CD14-positive monocyte (primary cell): Measurements from ENCODE around the gene ISCA1. TPM values are rescaled to one million over a fixed set of nuclear protein-coding genes. Genes with fewer than 3 reads are reported as not detected.
A peak's percentile ranks its signal among the peaks of the same experiment; 100 is the strongest.

Source experiments
- DNase-seq, 3 donors: peaks; one replicate each; pipeline ENCODE4 v3.0.0-alpha.2; 2011 to 2022
- H2AFZ ChIP-seq: 2 replicates; pipeline ENCODE4 v1.6.0; 2012; ENCODE audit warnings: mild to moderate bottlenecking, low read depth, low read length, inconsistent platforms; ENCODE audit not compliant: insufficient read depth, poor library complexity, severe bottlenecking
- H3K27ac ChIP-seq, 2 donors: 1 replicate in 1 of 2; 2 replicates in 1 of 2; pipeline ENCODE4 v1.5.1; 2012 to 2013; ENCODE audit warnings: low read length in 2 of 2, control low read depth in 1 of 2, inconsistent platforms in 1 of 2, low read depth in 1 of 2, mild to moderate bottlenecking in 1 of 2
- H3K27me3 ChIP-seq, 2 donors: one replicate each; pipeline versions ENCODE4 v1.6.0 to v1.6.1; 2011 to 2013; ENCODE audit warnings: low read length in 2 of 2; ENCODE audit not compliant: control insufficient read depth in 2 of 2, insufficient read depth in 2 of 2
- H3K36me3 ChIP-seq, 2 donors: replicated peaks in 1 of 2; 1 replicate in 1 of 2; 2 replicates in 1 of 2; pipeline versions ENCODE4 v1.5.1 to v1.6.1; 2012 to 2013; ENCODE audit warnings: low read length in 2 of 2, control low read depth in 1 of 2, inconsistent platforms in 1 of 2, mild to moderate bottlenecking in 1 of 2; ENCODE audit not compliant: insufficient read depth in 2 of 2, control insufficient read depth in 1 of 2
- H3K4me1 ChIP-seq, 2 donors: 1 replicate in 1 of 2; 2 replicates in 1 of 2; pipeline versions ENCODE4 v1.5.1 to v1.6.1; 2012 to 2013; ENCODE audit warnings: low read length in 2 of 2, control low read depth in 1 of 2, inconsistent platforms in 1 of 2, mild to moderate bottlenecking in 1 of 2, moderate library complexity in 1 of 2; ENCODE audit not compliant: insufficient read depth in 2 of 2, control insufficient read depth in 1 of 2
- H3K4me2 ChIP-seq: replicated peaks from 2 replicates; pipeline ENCODE3; 2012; ENCODE audit warnings: low read length, moderate library complexity, mild to moderate bottlenecking; ENCODE audit not compliant: poor library complexity, severe bottlenecking; ENCODE audit errors: extremely low read depth
- H3K4me3 ChIP-seq, 3 experiments: fragments of 200-600 bp in 1 of 3; sonication (generic) in 1 of 3; replicated peaks in 1 of 3; 1 replicate in 2 of 3; 2 replicates in 1 of 3; pipeline ENCODE4 v1.5.1; 2011 to 2013; ENCODE audit warnings: low read length in 3 of 3, mild to moderate bottlenecking in 3 of 3, control low read depth in 2 of 3, low read depth in 2 of 3, inconsistent platforms in 1 of 3, moderate library complexity in 1 of 3
- H3K79me2 ChIP-seq: 2 replicates; pipeline ENCODE4 v1.6.0; 2012; ENCODE audit warnings: mild to moderate bottlenecking, control low read depth, inconsistent platforms, low read length, moderate library complexity; ENCODE audit not compliant: insufficient read depth
- H3K9ac ChIP-seq: 2 replicates; pipeline ENCODE4 v1.6.0; 2017; ENCODE audit warnings: low read length, mild to moderate bottlenecking; ENCODE audit not compliant: insufficient read depth, poor library complexity, severe bottlenecking
- H3K9me3 ChIP-seq, 2 donors: replicated peaks in 1 of 2; 1 replicate in 1 of 2; 2 replicates in 1 of 2; pipeline versions ENCODE4 v1.5.1 to v1.6.1; 2012 to 2013; ENCODE audit warnings: low read length in 2 of 2, control low read depth in 1 of 2; ENCODE audit not compliant: control insufficient read depth in 1 of 2, insufficient read depth in 1 of 2
- H4K20me1 ChIP-seq: 2 replicates; pipeline ENCODE4 v1.6.0; 2012; ENCODE audit warnings: mild to moderate bottlenecking, low read length, control low read depth, moderate library complexity; ENCODE audit not compliant: insufficient read depth
- H3K27ac Mint-ChIP-seq, 7 donors: one replicate each; pipeline ENCODE4 v1.8.0; 2020; ENCODE audit warnings: mild to moderate bottlenecking in 7 of 7, mixed read lengths in 7 of 7, moderate library complexity in 6 of 7, inconsistent platforms in 2 of 7
- H3K27me3 Mint-ChIP-seq, 3 donors: one replicate each; pipeline ENCODE4 v1.8.0; 2021 to 2022; ENCODE audit warnings: low read depth in 3 of 3, mild to moderate bottlenecking in 3 of 3, mixed read lengths in 3 of 3, moderate library complexity in 3 of 3, inconsistent platforms in 1 of 3
- H3K36me3 Mint-ChIP-seq, 2 donors: one replicate each; pipeline ENCODE4 v1.8.0; 2020; ENCODE audit warnings: mixed read lengths in 2 of 2, inconsistent platforms in 1 of 2, mild to moderate bottlenecking in 1 of 2
- H3K4me1 Mint-ChIP-seq: one replicate; pipeline ENCODE4 v1.8.0; 2020; ENCODE audit warnings: mild to moderate bottlenecking, mixed read lengths
- H3K4me3 Mint-ChIP-seq, 2 donors: one replicate each; pipeline ENCODE4 v1.8.0; 2020; ENCODE audit warnings: mild to moderate bottlenecking in 2 of 2, mixed read lengths in 2 of 2, moderate library complexity in 1 of 2
- H3K9me3 Mint-ChIP-seq, 7 donors: one replicate each; pipeline ENCODE4 v1.8.0; 2020 to 2022; ENCODE audit warnings: mixed read lengths in 7 of 7, mild to moderate bottlenecking in 6 of 7, moderate library complexity in 6 of 7, inconsistent platforms in 2 of 7
- CTCF ChIP-seq: fragments of 200-600 bp; IDR thresholded peaks from one replicate; pipeline ENCODE4 v1.8.0; 2022; ENCODE audit warnings: antibody characterized with exemption, mild to moderate bottlenecking
- WGBS: methylation state at CpG from one replicate; pipeline ENCODE4 v1.1.5; 2013; ENCODE audit warnings: missing lambda C conversion rate; ENCODE audit not compliant: insufficient coverage; 5-methylcytosine and 5-hydroxymethylcytosine counted together
- intact Hi-C, 2 donors: fragments of 100-400 bp; cut with micrococcal nuclease; formaldehyde crosslinking; loops; one replicate each; pipeline versions ENCODE4 v1.15.0 to v1.15.1; 2023
- polyA plus RNA-seq, 3 donors: library from polyadenylated mRNA; depleted of rRNA in 1 of 3; unstranded in 2 of 3; stranded (reverse) in 1 of 3; fragments of 300-500 nt in 2 of 3; fragments of >200 nt in 1 of 3; fragmentation: Illumina TruSeq in 2 of 3; gene quantifications; 1 replicate in 2 of 3; 2 replicates in 1 of 3; pipeline ENCODE4 v1.2.3, GENCODE V29; 2012 to 2021

Gene ISCA1
- polyA plus RNA-seq, 3 donors: 13.2 to 46.7 (median 36.9) TPM

GRCh38 chr9:86303316-86303975, 21.1 kb upstream of the ISCA1 start:
- Mint-ChIP-seq H3K4me1 (no peaks in the 10 kb centered on the region), H3K4me3 (no peak overlapping the region), H3K27me3 (no peaks in the 10 kb centered on the region), H3K27ac (peak overlapping the region in 1 of 7 donors; percentile 51), H3K36me3 (peaks cover 84 to 95% of the 10 kb centered on the region in 2 donors), H3K9me3 (peaks cover 0 to 3% (median 0%) of the 10 kb centered on the region in 7 donors)
- no peak for TF ChIP-seq CTCF
- intact Hi-C loops: no loop called here
- no peak overlapping the region for H3K4me2 ChIP-seq
- no peaks in the 10 kb centered on the region for H3K79me2 ChIP-seq
- H3K27ac ChIP-seq: no peak overlapping the region
- H4K20me1 ChIP-seq: peaks cover 97% of the 10 kb centered on the region
- no CpG with 5 or more reads among the region's 4 CpGs for WGBS
- DNase-seq: no peak
- H3K4me1 ChIP-seq: no peaks in the 10 kb centered on the region
- no peaks in the 10 kb centered on the region for H3K9me3 ChIP-seq
- H3K27me3 ChIP-seq: no peaks in the 10 kb centered on the region
- no peak overlapping the region for H3K9ac ChIP-seq
- H3K36me3 ChIP-seq: peaks cover 100% of the 10 kb centered on the region in 2 donors
- H3K4me3 ChIP-seq: no peak overlapping the region
- H2AFZ ChIP-seq: no peak overlapping the region

- Histone ChIP-seq H3K4me3 (no peak overlapping the region), H3K9me3 (no peaks in the 10 kb centered on the region), H3K79me2 (no peaks in the 10 kb centered on the region), H3K27ac (no peak overlapping the region), H4K20me1 (peaks cover 100% of the 10 kb centered on the region), H3K9ac (no peak overlapping the region), H3K36me3 (peaks cover 100% of the 10 kb centered on the region in 2 donors), H3K27me3 (no peaks in the 10 kb centered on the region), H3K4me1 (no peaks in the 10 kb centered on the region), H2AFZ (no peak overlapping the region), H3K4me2 (no peak overlapping the region)
- intact Hi-C loops: no loop called here
- H3K9me3 Mint-ChIP-seq: peaks cover 0 to 3% (median 0%) of the 10 kb centered on the region in 7 donors
- TF ChIP-seq CTCF: no peak
- H3K27me3 Mint-ChIP-seq: no peaks in the 10 kb centered on the region
- no peak overlapping the region for H3K4me3 Mint-ChIP-seq
- no peaks in the 10 kb centered on the region for H3K4me1 Mint-ChIP-seq
- DNase-seq: no peak
- H3K27ac Mint-ChIP-seq: no peak overlapping the region
- 100% methylated on average over 1 of the region's 1 CpG for WGBS
- H3K36me3 Mint-ChIP-seq: peaks cover 84 to 96% of the 10 kb centered on the region in 2 donors
These were observed 19.3 kb upstream of the ISCA1 start for GRCh38 chr9:86301686-86302085.
